Erythroblast (primary cell): ENCODE data around the gene PPT2.

Experiments used
- GATA1 ChIP-seq: IDR thresholded peaks from 2 replicates; pipeline ENCODE4 v1.6.1; 2011; ENCODE audit warnings: low read depth, mild to moderate bottlenecking, control low read depth, low read length, moderate library complexity
- POLR2A ChIP-seq: IDR thresholded peaks from 2 replicates; pipeline ENCODE4 v1.6.1; 2011; ENCODE audit warnings: mild to moderate bottlenecking, low read length

GRCh38 chr6:32189742-32190053 lies 35.8 kb downstream of the PPT2 start:
- no peak for TF ChIP-seq POLR2A
- TF ChIP-seq GATA1 = no peak
